ENCODE data around the gene MDFI. TPM values are rescaled to one million over a fixed set of nuclear protein-coding genes. Genes with fewer than 3 reads are reported as not detected.

The MDFI gene
- total RNA-seq, 1 donor from 2014 or later, result 11.0 TPM

DNA sequence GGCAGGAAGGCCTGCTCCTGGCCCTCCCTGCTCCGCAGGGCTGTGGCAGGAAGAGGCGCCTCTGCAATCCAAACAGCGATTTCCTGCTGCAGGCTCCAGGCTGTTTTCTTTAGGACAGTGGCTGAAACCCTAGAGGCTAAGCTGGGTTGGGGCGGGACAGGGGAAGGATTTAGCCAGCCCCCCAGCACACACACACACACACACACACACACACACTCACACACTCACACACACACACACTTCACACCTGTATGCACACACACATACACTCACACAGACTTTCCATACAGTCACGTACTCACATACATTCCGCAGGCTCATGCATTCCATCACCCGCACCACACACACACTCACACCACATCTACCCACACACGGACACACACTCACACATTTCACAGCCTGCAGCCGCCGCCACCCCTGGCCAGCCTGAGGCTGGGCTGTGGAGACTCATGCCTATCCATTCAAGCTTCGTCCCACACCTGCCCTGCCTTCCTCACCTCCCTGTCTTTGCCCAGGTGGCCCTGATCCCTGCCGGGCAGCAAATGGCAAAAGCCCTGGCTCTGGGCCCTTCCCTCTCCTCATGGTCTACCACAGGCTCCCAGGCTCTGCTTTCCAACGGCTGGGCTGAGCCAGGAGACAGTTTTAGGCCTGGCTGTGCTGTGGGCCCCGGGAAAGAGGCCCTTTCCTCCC lies 17.9 kb downstream of the MDFI start:
- Histone ChIP-seq H3K4me3 (no peak overlapping the region), H3K4me1 (peaks cover 9% of the 10 kb centered on the region), H3K27ac (no peak overlapping the region), H3K36me3 (no peaks in the 10 kb centered on the region), H3K27me3 (peaks cover 4% of the 10 kb centered on the region), H3K9me3 (no peaks in the 10 kb centered on the region)
- intact Hi-C loops (cut with DNase I), result no loop called here
- DNase-seq (no peak), ATAC-seq (peak; percentile 12)
- no peak for TF ChIP-seq CTCF (IDR thresholded peaks at IDR 0.05)

DNA sequence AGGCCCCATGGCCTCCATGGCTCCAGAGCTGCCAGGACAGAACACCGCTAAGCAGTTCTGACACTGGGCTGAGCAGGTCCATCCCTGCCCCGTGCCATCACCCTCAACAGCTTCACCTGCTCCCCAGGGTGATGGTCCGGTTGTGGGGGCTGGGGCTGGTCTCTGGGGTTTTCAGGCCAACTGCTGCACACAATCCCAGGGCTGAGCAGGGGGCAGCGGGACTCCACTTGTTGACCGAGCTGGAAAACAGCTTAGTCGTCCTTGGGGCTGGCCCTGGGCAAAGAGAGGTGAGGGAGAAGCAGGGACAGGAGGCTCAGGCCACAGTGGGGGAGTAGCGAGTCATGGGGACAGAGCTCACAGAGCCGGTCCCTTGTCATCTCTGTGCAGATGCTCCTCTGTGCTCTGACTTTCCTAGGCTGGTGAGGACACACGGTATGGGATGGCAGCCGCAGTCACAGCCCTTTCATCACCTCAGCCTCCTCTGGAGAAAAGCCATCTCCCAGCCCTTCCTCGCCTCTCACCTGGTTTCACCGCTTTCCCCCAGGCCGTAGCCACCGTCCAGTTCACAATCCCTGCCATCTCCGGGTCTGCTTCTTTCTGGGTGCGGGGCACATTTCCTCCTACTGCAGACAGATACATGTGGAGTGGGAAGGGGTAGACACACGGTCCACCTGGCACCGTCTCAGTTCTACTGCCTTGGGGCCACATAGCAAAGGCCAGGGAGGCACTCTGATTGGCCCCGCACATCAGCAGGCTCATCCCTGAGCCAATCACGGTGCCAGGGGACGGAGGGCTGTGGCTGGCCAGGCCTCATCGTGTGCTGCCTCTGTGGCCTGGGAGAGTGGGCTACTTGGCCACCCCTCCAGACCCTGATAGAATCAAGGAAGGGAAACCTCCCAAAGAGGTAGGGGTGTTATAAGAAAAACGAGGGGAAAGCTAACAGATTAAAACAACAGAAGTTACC lies 19.1 kb downstream of the MDFI start:
- ATAC-seq, result no peak
- Histone ChIP-seq H3K27ac (no peak overlapping the region), H3K4me1 (peaks cover 9% of the 10 kb centered on the region), H3K4me3 (no peak overlapping the region), H3K36me3 (no peaks in the 10 kb centered on the region), H3K27me3 (peaks cover 4% of the 10 kb centered on the region), H3K9me3 (no peaks in the 10 kb centered on the region)
- no peak for TF ChIP-seq CTCF (IDR thresholded peaks at IDR 0.05)
- intact Hi-C loops (cut with DNase I), result no loop called here
- no peak for DNase-seq

GRCh38 chr6:41658636-41659035 lies 20.4 kb downstream of the MDFI start:
- H3K27me3 ChIP-seq, result peaks cover 4% of the 10 kb centered on the region
- ATAC-seq (no peak), DNase-seq (no peak)
- peaks cover 9% of the 10 kb centered on the region for H3K4me1 ChIP-seq
- H3K9me3 ChIP-seq, result no peaks in the 10 kb centered on the region
- no peaks in the 10 kb centered on the region for H3K36me3 ChIP-seq
- no peak overlapping the region for H3K27ac ChIP-seq
- intact Hi-C loops (cut with DNase I), result no loop called here
- TF ChIP-seq CTCF (IDR thresholded peaks at IDR 0.05), result no peak
- no peak overlapping the region for H3K4me3 ChIP-seq

DNA sequence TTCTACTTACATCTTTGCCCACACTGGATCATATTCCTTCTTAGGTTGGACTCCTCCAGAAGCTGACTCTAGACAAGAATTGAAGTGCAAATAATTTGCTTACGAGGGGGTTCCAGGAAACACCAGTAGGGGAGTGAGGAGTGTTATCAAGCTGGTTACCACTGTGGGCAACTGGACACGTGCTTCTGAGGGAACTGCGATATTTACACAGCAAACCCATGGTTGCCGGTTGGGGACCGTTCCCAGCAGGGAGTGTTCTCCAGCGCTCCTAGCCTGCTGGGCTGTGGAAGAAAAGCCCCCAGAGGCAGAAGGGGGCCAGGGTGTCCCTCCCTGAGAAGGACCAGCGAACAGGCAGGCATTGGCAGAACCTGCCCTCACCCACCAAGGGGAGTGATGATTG lies 21.7 kb downstream of the MDFI start:
- H3K9me3 ChIP-seq, result no peaks in the 10 kb centered on the region
- H3K36me3 ChIP-seq, result no peaks in the 10 kb centered on the region
- no peak overlapping the region for H3K4me3 ChIP-seq
- peaks cover 4% of the 10 kb centered on the region for H3K27me3 ChIP-seq
- DNase-seq (no peak), ATAC-seq (no peak)
- no peak for TF ChIP-seq CTCF (IDR thresholded peaks at IDR 0.05)
- H3K4me1 ChIP-seq, result peaks cover 9% of the 10 kb centered on the region
- intact Hi-C loops (cut with DNase I), result no loop called here
- no peak overlapping the region for H3K27ac ChIP-seq

DNA sequence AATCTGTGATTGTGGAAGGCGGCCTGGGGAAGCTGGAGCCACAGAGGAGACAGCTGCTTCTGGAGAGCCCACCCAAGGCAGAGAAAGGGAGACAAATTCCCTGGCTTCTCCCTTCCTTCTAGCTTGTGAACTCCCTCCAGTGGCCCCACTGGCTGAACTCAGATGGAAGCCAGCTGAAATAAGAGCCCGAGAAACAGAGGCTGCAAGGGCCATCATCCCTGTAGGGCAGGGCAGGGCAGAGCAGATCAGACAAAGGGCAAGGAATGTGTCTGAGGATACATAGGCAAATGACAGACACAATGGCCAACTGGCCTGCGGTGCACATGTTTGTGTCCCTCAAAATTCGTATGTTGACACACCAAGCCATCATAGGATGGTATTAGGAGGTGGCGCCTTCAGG lies 25.3 kb downstream of the MDFI start:
- Histone ChIP-seq H3K27me3 (peaks cover 2% of the 10 kb centered on the region), H3K4me1 (no peaks in the 10 kb centered on the region), H3K4me3 (no peak overlapping the region), H3K27ac (no peak overlapping the region), H3K9me3 (no peaks in the 10 kb centered on the region), H3K36me3 (no peaks in the 10 kb centered on the region)
- TF ChIP-seq CTCF (IDR thresholded peaks at IDR 0.05), result no peak
- ATAC-seq (no peak), DNase-seq (no peak)
- intact Hi-C loops (cut with DNase I), result no loop called here
